ENCODE results near the gene TMEM123. TPM values are rescaled to one million over a fixed set of nuclear protein-coding genes. Genes with fewer than 3 reads are reported as not detected.

Gene TMEM123, protein sequence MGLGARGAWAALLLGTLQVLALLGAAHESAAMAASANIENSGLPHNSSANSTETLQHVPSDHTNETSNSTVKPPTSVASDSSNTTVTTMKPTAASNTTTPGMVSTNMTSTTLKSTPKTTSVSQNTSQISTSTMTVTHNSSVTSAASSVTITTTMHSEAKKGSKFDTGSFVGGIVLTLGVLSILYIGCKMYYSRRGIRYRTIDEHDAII
- polyA plus RNA-seq (2013, experiment 1 of 2; ENCODE audit: insufficient read length) = 190 TPM
- polyA plus RNA-seq (2013, experiment 2 of 2; ENCODE audit: insufficient read length) = 176 TPM

DNA sequence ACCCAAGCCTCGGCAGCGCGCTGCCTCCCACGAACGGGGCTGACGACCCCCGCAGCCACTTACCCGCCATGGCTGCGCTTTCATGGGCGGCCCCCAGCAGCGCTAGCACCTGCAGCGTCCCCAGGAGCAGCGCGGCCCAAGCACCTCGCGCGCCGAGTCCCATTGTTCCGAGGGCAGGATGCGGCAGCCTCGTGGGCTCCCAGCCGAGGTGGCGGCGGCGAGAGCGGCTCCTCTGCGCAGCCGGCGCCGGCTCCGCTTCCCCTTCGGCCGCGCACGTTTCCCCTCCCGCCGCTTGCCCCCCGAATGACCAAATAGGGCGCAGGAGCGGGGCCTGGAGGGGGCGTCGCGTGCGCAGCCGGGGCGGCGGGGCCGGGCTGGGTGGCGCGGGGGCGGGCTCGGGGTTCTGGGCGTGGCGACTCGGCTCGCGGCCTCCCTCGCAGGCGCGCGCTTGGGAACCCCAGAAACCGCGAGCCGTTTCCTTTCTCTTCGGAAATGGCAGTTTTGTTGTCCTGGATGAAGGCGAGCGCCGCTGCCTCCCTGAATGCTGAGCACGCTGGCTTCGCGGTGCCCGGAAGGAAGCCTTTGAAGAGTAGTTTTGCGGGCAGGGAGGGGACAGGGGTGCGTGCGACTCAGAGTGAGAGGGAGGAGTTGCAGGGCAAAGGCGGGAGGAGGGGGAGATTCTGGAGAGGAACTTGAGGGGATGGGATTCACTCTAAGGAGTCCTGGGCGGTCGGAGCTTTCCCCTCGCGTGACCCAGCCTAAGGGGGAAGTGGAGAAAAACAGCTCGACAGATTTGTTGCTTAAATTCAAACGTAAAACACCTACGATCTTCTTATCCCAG is at the start of gene TMEM123:
TMEM123 (minus strand) TSS at position 305 of the 841 bp plus-strand sequence; CDS start at position 163, 142 bp downstream.
- DNase-seq = peak; percentile 75

DNA sequence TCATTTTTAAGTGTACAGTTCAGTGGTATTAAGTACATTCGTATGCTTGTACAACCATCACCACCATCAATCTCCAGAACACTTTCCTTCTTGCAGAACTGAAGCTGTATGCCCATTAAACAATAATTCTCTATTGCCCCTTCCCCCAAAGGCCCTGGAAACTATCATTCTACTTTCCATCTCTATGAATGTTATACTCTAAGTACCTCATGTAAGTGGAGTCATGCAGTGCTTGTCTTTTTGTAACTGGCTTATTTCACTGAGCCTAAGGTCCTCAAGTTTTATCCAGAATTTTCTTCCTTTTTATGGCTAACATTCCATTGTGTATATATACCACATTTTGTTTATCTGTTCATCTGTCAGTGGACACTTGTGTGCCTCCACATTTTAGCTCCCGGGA is 48.3 kb upstream of the TMEM123 start:
- DNase-seq = no peak

DNA sequence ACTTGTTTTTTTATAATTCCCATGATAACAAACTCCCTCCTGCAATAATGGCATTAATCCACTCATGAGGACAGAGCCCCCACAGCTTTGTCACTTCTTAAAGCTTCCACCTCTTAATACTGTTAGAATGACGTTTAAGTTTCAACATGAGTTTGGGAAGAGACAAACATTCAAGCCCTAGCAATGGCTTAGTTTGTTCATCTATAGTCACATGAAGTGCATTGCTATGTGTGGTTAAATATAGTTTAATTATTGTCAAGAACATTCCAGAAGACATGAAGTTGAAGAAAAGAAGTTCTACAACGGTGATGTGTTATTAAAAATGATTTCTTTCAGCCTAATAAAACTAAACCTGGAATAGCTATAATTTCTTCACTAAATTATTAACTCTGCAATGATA is 47.4 kb upstream of the TMEM123 start:
- no peak for DNase-seq

DNA sequence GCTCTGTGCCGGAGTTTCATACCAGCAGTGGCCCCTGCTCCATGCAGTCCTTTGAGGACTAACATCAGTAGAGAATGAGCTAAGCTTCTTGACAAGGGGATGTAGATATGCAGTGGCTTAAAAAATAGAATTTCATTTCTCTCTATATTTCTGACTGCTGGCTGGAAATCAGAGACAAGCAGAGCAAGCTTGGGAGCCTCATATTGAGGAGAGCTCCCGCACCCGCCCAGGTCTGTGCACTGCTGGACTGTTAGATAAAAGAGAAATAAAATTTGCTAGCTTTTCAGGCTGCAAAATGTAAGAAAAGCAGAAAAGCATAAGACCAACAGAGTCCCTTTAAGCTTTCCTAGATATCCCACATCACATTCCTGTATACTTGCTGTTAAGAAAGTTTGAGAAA is 46.6 kb upstream of the TMEM123 start:
- no peak for DNase-seq

DNA sequence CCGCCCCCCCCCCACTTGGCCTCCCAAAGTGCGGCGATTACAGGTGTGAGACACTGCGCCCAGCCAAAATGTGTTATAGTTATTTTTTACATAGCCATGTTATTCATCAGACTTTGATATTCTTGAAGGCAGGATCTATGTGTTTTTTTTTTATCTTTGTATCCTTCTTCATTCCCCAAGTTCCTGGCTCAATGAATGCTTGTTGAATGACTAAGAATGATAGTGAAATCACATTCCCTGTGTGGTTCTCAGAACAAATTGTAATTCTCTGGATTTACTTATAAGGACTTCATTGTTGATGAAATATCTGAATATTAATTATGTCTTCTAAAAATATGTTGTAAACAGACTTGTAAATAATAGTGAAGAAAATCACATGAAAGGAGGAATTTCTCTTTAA is 44.5 kb upstream of the TMEM123 start:
- peak; percentile 65 for DNase-seq

DNA sequence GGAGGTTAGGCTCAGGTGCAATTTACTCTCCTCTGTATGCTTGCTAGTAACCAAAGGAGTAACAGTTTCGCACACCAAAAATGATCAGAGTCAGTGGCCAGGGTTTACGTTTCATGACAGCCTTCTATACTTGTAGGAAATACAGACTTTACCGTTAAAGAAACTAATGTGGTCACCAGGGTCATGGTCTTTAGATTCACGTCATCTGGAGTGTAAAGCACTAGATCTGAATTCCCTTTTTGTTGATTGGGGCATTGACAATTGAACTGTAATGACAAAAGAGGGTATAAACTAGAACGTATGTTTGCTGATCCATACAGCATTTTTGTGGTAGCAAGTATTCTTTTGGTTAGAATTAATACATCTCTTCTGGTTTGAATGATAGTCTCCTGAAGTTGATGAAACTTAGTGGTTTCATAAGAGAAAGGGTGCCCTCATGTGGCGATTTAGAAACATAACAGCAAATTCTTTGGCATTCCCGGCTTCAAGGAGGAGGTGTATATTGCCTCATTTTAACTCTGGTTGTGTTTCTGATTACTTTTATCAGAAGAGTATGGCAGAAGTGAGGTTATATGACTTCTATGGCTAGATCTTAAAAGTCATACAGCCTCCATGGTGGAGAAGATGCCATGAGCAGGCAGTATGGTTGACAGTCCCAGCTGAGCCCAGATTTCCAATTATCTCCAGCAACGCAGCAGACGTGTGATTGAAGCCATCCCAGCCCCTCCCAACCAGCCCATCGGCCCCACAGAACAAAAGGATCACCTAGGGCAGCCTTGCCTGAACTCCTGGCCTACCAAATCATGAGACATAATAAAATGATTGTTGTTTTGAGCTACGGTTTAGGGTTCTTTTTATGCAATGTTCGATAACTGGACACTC is 42.8 kb upstream of the TMEM123 start:
- peak; percentile 86 for DNase-seq

DNA sequence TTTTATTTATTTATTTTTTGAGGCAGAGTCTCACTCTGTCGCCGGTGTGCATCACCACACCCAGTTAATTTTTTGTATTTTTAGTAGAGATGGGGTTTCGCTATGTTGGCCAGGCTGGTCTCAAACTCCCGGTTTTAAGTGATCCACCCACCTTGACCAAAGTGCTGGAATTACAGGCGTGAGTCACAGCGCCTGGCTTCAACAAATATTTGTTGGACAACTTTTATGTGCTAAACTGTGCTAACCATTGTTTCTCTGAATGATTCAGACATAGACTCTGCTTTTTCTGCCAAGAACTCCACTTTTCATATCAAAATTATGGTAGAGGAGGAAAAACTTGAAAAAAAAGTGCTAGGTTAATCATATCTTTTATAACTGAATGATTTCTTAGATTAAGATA is 41.7 kb upstream of the TMEM123 start:
- DNase-seq = peak; percentile 33

DNA sequence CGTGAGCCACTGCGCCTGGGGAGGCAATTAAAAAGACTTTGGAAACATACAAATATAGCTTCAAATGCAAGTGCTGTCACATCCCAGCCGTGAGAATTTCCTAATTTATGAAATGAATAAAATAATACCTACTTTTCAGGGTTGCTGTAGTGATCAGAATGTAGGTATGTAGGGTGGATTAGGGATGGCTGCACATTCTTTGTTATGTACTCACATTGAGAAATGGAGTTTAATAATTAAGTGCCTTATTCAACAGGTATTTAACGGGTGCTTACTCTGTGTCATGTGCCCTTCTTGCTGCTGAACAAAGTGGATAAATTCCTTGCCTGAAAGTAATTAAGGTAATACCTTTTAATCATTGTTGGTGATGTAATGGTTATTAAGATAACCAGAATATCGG is 41.0 kb upstream of the TMEM123 start:
- no peak for DNase-seq

DNA sequence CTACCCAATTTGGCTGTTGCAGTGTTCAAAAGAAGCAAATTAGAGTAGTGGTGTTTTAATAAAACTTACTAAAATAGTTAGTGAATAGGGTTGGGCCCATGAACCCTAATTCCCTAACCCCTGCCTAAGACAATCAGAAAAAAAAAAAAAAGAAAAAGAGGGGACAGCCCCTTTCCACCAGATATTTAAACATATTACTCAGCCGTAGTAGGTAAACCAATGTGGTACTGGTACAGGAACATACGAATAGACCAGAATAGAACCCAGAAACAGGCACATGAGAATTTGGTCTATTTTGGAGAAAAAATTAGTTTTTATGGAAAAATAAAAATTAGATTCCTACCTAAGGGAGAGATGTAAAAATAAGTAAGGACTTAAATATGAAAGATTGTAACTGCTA is 39.4 kb upstream of the TMEM123 start:
- DNase-seq = no peak

DNA sequence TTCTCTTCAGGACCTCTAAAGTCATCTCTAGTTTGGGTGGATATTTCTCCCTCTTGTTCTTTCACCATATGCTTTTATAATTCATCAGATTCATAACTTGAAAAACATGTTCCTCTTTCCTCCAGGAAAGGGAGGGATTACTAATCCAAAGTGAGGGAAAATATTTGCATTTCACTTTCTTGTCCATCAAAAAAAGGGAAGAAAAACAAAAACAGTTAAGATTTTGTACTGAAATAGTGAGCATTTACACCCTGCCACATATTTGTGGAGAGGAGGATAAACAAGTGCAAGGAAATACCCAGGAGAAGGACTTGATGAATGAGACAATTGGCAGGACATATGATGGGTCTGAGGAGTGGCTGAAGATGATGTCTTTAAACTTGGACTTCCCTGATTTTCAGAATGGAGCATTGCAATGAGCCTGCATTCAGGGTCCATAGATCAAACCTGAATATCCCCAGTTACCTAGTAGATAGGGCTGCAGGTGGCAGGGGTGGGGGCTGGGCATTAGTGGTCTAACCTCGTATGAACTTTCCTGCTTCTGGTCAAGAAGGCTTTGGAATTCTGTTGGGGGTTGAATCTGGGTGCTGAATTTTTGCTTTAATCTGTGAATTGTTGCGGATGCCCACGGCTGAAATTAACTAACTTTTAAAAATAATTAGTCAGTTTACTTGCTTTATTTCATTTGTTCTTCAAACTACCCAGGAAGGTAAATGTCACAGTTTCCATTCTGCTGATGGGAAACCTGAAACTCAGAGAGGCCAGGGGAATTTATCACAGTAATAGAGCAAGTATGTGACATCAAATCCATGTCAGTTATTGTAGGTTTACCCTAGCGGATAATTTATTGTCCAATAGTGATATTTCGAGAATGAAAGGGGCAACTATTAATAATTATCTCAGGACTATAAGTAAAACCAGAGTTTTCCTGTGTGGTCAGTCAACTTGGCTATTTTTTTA is 36.9 kb upstream of the TMEM123 start:
- no peak for DNase-seq

DNA sequence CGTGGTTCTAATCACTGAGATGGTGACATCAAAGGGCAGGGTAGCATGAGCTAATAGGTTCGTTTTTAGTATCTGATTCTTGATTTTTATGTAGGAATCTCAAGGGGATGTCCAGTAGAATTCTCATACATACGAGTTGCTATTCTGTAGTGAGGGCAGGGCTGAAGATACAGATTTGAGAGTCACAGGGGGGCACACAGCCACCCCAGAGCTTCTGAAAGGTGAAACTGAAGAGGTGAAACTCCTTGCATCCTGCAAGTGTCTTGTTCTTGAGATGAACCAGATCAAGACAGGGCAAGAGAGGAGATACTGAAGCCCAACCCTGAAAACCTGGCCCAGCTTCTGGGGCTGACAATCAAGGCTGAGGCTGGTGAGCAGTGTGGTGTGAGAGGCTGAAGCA is 35.6 kb upstream of the TMEM123 start:
- DNase-seq = no peak

DNA sequence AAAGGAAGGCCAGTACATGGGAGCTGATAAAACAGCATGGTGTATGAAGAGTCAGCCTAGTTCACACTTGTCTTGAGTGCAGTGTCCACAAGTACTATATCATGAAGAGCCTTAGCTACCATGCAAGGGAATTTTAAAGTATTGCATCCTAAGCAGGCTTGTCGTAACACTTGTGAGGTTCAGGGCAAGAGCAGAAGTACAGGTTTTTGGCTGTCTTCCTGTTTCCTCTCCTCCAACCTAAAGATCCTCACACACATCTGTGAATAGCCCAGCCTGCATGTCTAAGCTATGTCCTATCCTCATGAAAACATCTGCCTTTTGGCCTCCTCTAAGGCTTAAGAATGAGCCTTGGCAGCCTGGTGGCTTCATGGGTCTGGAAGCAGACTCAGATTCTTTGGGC is 34.6 kb upstream of the TMEM123 start:
- DNase-seq = no peak

DNA sequence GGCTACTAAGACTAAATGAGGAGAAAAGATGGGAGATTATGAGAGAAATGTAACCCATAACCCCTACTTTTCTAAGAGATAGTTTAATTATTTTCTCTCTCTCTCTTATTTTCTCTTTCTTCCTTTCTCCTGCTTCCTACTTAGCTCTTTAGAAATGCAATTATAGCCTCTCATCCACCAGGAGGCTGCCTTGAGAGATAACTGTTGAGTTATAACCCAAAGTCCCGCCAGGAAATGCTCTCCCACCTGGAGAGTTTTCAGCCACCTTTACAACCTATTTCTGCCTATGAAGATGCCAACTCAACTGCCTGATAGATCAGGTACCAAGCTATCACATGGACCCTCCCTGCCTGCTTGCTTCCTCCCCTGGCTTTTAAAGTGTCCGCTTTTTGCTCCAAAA is 34.0 kb upstream of the TMEM123 start:
- no peak for DNase-seq

DNA sequence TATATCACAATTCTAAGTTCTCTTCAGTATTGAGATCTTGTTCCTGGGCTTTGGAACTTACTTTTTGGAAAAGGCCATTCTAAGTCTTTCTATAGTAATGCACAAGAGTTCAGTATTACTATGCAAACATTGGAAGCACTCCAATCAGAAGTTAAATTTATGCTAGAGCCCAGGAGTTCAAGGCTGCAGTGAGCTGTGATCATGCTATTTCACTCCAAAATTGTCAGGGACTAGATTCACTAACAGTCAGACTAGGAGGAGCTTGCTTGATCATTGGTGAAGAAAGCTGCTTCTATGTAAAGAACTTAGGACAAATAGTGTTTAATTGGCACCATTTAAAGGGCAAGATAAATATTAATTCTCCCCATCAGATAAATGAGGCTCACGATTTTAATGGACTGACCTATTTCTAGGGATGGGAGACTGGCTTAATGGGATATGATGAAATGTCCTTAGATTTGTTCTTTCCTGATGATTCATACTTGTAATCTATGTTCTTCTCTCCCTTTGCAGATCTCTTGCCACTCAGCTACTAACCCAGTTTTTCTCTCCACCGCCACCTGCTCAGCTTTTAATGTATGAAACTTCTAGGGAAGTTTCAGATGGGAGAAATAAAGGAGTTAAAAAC is 32.6 kb upstream of the TMEM123 start:
- DNase-seq = peak; percentile 3

DNA sequence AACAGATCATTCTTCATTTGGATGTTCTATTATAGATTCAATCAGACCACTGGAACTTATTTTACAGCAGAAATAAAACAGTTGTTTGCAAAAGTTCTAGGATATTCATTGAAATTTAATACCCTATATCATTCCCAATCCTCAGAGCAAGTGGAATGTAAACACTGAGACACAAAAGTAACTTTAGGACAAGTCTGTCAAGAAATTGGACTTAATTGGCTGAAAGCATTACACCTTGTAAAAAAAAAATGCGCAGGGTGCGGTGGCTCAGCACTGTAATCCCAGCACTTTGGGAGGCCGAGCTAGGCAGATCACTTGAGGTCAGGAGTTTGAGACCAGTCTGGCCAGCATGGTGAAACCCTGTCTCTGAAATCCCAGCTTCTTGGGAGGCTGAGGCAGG is 29.9 kb upstream of the TMEM123 start:
- no peak for DNase-seq

DNA sequence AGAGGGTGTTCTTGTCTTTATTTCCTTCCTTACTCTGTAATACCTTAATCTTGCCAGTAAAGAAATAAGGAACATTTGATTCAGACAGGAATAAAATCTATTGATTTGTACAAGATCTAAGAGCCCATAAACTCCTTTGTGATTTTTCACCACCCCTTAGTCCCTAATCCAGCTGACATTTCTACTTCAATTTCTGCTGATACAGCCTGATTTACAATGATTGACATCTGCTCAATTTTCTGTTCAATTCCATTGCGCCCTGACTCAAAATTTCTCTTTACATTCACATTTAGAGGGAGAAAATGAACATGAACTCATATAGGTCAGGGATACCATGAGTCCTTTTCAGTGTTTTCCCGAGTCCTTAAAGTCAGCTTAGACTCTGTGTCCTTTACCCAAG is 27.2 kb upstream of the TMEM123 start:
- DNase-seq = no peak

DNA sequence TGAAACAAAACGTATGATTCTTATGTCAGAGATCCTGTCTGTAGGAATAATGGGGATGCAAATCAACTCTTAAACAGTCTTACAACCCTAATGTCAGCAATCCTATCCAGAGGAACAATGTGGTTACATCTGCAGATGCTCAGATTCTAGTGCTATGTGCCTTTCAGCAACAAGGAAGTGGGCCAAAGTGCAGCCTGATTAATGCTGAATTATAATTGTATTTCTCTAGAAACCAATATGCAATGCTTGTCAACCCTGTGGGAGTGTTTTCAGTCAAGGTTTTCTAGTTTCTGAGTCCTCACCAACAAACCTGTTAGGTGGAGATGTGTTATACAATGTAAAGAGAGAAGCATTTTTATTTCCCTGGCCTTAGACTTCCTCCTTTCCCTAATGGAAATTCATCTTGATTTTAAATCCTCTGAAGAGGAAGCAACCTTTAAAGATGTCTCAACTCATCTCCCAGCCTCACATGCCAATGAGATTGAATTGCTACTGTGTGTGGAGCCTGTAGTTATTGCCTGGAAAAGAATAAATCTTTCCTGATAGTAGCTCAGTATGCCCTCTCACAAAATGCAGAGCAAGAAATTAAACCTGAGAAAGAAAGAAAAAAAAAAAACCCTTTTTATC is 26.2 kb upstream of the TMEM123 start:
- peak; percentile 26 for DNase-seq

DNA sequence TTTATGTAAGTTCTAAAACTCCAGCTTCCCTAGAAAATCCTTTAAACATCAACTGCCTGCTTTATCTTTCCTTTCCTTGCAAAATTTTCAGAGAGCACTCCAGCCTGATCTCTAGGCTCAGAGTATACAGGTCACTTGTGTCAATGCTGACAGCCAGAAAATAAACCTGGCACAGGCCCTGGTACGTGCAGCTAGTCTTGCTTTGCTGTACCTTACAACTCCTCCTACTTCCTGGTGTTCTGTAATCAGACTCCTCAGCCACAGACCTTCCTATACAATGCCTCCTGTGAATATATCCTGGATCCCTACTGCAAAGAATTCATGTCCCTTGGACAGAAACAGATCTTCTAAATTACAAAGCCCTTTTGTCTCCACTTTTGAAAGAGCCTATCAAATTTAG is 24.2 kb upstream of the TMEM123 start:
- DNase-seq = no peak

DNA sequence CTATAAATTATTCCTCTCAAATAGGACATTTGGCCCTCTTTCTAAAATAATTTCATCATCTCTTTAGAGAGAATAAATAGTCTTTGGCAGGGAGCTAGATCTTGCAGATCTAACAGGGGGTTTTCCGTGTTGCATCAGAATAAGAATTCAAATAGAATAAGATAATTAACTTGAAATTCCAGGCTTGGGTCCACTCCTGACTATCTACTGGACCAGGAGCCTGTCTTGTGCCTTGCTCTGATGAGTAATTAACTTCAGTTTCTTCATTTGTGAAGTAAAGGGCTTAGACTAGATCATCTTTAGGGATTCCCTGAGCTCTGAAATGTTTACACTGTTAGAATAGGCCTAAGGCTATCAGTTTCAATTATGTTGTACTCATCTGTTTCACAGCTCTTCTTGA is 23.5 kb upstream of the TMEM123 start:
- peak; percentile 44 for DNase-seq

DNA sequence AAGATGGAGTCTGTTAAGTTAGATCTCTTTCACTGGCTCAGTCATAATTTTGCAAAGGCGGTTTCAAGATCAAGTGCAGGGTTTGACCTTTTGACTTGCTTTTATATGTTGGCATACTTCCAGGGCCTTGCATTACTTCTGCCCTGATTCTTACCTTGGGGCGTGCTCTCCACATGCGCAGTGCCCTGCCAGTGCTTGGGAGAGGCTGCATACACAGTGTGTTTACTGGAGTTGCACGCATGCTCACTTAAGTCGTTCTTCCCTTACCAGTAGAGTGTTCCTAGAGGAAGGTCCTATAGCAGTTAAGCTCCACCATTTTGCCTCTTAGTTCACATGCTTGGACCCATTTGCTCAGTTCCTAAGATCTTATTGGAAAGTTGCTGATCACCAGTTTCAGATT is 21.0 kb upstream of the TMEM123 start:
- no peak for DNase-seq

DNA sequence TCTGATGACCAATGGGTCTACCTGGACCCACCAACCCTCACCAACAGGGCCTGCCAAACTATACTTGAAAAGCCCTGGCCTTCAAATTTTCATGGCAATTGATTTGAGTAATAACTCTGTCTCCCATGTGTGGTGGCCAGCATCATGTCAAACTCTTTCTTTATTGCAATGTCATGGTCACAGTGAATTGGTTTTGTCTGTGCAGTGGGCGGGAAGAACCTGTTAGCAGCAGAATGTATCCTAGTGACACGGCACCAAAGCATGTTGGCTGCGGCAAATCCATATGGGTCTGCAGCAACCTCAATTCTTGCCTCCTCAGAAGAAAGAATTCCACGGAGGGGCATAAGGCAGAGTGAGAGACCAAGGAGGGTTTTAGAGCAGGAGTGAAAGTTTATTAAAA is 19.6 kb upstream of the TMEM123 start:
- no peak for DNase-seq
